Mesodermal cell (in vitro differentiated cells): ENCODE results near the gene TMBIM4.
A peak's percentile ranks its signal among the peaks of the same experiment; 100 is the strongest.

Source experiments
- H3K27ac ChIP-seq: 2 replicates; pipeline ENCODE4 v1.7.0; 2013; ENCODE audit warnings: mild to moderate bottlenecking, low read depth, low read length, moderate library complexity; ENCODE audit not compliant: severe bottlenecking
- H3K36me3 ChIP-seq: 2 replicates; pipeline ENCODE4 v1.7.1; 2013; ENCODE audit warnings: mild to moderate bottlenecking, low read length, moderate library complexity; ENCODE audit not compliant: control insufficient read depth, insufficient read depth
- H3K4me1 ChIP-seq: one replicate; pipeline ENCODE4 v1.7.1; 2013; ENCODE audit warnings: mild to moderate bottlenecking, low read length; ENCODE audit not compliant: insufficient read depth, control insufficient read depth, poor library complexity, severe bottlenecking
- H3K4me3 ChIP-seq: 2 replicates; pipeline ENCODE4 v1.7.0; 2013; ENCODE audit warnings: low read length, control low read depth, mild to moderate bottlenecking; ENCODE audit not compliant: insufficient read depth, poor library complexity, severe bottlenecking; ENCODE audit errors: extremely low read depth
- H3K9me3 ChIP-seq: 2 replicates; pipeline ENCODE4 v1.7.1; 2013; ENCODE audit warnings: mild to moderate bottlenecking, low read length, moderate library complexity; ENCODE audit not compliant: control insufficient read depth
- WGBS, 2 experiments: methylation state at CpG; one replicate each; pipeline ENCODE4 v1.1.5; 2013; ENCODE audit warnings: missing lambda C conversion rate in 2 of 2; ENCODE audit not compliant: insufficient coverage in 2 of 2; 5-methylcytosine and 5-hydroxymethylcytosine counted together

TMBIM4 gene

DNA sequence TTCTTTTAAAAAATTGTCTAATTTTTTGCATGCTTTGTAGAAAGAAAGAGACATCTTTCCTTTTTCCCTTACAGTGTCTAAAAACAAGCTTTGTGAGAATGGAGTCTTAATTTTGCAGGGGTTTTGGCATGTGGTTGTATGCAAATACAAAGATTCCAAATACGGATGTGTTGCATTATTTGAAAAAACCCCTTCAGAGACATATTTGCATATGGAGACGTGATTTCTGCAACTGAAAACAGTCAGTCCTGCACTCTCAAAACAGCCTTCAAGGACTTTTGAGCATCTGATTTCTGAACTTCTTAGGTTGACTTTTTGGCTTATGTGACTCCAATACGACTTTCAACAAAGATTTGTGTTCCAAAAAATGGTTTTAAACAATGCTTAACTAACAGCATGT lies 27.0 kb upstream of the TMBIM4 start:
- H3K4me1 ChIP-seq: no peaks in the 10 kb centered on the region
- H3K9me3 ChIP-seq: no peaks in the 10 kb centered on the region
- no peaks in the 10 kb centered on the region for H3K36me3 ChIP-seq
- 59 to 64% methylated on average over 2 of the region's 3 CpGs for WGBS, 2 experiments
- no peak overlapping the region for H3K4me3 ChIP-seq
- H3K27ac ChIP-seq: no peak overlapping the region

DNA sequence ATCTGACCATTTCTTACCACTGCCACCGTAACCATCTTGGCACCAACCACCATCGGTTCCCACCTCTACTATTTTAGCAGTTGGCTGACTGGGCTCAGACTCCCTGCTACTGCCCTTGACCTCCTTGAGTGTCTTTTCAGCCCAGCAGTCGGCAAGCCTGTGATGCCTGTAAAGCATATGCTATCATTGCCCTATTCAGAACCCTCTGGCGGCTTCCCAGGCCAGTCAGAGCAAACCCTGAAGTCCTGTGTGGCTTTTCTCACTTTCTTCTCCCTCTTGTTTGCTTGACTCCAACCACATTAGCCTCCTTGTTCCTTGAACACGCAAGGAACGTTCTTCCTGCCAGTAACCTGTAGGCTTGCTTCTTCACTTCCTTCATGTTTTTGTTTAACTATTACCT lies 25.4 kb upstream of the TMBIM4 start:
- H3K4me1 ChIP-seq: no peaks in the 10 kb centered on the region
- 90 to 94% methylated on average over 6 of the region's 6 CpGs for WGBS, 2 experiments
- H3K36me3 ChIP-seq: no peaks in the 10 kb centered on the region
- no peaks in the 10 kb centered on the region for H3K9me3 ChIP-seq
- no peak overlapping the region for H3K4me3 ChIP-seq
- no peak overlapping the region for H3K27ac ChIP-seq

DNA sequence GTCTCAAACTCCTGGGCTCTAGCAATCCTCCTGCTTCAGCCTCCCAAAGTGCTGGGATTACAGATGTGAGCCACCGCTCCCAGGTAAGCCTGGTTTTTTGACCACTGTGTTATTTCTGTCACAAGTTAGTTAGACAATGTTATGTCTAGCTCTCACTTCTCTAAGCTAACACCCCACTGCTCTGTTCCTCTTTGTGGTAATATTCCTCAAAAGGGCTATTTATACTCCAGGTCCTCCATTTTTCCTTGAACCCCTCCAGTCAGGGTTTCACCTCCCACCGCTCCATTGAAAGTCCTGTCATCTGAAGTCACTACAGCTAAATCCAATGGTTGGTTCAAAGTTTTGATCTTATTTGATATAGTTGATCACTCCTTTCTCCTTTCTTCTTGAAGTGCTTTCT lies 24.3 kb upstream of the TMBIM4 start:
- no peaks in the 10 kb centered on the region for H3K9me3 ChIP-seq
- no peak overlapping the region for H3K4me3 ChIP-seq
- no peaks in the 10 kb centered on the region for H3K36me3 ChIP-seq
- no peak overlapping the region for H3K27ac ChIP-seq
- H3K4me1 ChIP-seq: no peaks in the 10 kb centered on the region
- WGBS, 2 experiments: 88 to 100% methylated on average over 1 of the region's 2 CpGs

DNA sequence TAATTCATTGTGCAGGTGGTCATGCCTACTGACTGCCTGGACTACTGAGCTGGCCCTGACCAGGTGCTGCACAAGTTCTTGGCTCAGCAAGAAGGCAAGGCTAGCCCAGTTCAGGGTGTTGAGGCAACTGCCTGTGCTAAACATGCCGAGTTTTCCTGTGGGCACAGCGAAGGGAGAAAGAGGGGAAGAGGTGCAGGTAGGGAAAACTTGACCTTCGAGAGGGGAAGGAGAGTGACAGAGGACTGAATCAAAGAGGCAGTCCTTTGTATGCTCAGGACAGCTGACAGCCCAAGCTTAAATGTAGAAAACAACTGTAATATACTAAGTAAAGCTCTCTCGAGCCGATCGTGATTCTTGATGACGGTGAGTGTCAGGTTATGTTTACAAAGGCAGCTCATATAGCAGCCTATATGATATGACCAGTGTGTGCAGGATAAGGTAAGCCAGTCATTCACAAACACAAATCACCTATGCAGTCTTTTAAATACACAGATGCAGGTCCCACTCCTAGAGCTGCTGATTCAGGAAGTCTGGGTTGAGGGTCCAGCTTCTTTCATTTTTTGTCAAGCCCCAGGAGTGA lies 21.8 kb upstream of the TMBIM4 start:
- Histone ChIP-seq H3K36me3 (no peaks in the 10 kb centered on the region), H3K4me1 (no peaks in the 10 kb centered on the region), H3K4me3 (no peak overlapping the region), H3K27ac (no peak overlapping the region), H3K9me3 (no peaks in the 10 kb centered on the region)
- 85 to 98% methylated on average over 4 to 5 of the region's 7 CpGs for WGBS, 2 experiments

DNA sequence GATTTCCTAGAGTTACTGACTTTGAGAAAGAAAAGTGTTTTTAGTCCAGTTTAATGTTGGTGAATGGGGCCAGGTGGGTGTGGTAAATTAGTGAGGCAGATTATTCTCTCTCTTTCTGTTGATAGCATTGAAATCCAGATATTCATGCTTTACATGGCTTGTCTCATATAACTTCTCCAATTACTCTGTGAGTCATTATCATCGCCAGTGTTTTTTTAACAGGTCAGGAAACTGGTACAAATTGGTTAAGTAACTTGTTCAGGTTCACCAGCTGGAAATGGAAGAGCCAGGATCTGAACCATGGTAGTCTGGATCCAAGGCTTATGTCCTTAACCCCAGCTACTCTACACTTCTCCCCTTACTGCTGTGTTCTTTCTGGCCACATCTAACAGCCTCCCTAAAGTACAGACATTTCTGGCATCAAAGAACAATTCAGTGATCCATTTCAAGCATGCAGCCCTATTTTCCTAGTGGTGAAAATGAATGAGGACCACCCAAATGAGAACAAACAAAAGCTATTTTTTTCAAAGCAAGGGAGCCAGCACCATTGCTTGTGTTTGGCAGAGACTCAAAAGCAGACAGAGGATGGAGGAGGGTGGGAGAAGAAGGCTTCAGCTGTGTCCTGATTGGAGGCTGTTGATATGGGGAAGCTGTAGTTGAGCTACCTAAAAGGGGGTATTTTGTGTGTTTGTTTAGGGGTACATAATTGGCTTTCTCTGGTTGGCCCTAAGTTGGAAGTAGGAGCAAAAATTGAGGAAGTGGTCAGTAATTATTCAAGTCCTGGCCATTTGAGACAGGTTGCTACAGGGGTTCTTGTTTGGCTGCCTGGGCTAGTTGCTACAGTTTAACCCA lies 20.9 kb upstream of the TMBIM4 start:
- Histone ChIP-seq H3K4me3 (no peak overlapping the region), H3K27ac (no peak overlapping the region), H3K36me3 (no peaks in the 10 kb centered on the region), H3K9me3 (no peaks in the 10 kb centered on the region), H3K4me1 (no peaks in the 10 kb centered on the region)
- no CpG with 5 or more reads among the region's 1 CpG for WGBS, 2 experiments

DNA sequence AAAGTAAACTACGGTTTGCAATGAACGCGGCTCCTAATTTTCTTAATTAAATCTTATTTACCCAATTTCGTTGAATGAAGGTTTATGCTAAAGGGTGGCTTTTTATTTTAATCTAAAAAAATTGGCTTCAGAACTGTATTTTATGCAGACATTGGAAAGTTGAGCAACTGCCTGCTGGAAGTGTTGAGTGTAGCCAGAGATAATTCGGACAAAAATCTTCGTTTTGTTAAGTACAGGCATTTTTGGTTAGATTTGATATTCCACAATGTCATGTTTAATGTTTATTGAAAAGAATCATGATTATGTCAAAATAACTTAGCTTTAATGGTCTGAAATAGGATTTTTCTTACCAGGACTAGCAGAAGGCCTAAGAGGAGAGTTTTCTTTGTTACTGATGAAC lies 20.1 kb upstream of the TMBIM4 start:
- Histone ChIP-seq H3K9me3 (no peaks in the 10 kb centered on the region), H3K4me1 (no peaks in the 10 kb centered on the region), H3K4me3 (no peak overlapping the region), H3K27ac (no peak overlapping the region), H3K36me3 (no peaks in the 10 kb centered on the region)
- 84 to 85% methylated on average over 2 of the region's 6 CpGs for WGBS, 2 experiments

DNA sequence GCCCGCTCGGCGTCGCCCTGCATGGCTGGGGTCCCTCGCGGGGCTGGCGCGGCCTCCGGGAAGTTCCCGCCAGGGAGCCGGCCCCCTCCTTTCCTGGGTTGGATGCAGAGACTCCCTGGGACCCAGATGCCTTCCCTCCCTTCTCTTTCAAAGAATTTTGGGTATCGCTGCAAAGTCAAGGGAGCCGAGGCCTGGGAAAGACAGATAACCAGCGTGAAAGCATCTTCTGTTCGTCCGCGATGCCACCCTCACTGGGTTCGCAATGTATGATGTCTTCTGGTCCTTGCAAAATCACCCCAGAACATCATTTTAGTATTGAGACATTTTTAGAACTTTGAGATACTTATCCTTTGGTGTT lies 19.7 kb upstream of the TMBIM4 start:
- Histone ChIP-seq H3K4me3 (peak overlapping the region; percentile 31), H3K36me3 (no peaks in the 10 kb centered on the region), H3K4me1 (no peaks in the 10 kb centered on the region), H3K27ac (no peak overlapping the region), H3K9me3 (no peaks in the 10 kb centered on the region)
- 16 to 37% methylated on average over 6 to 17 of the region's 18 CpGs for WGBS, 2 experiments

DNA sequence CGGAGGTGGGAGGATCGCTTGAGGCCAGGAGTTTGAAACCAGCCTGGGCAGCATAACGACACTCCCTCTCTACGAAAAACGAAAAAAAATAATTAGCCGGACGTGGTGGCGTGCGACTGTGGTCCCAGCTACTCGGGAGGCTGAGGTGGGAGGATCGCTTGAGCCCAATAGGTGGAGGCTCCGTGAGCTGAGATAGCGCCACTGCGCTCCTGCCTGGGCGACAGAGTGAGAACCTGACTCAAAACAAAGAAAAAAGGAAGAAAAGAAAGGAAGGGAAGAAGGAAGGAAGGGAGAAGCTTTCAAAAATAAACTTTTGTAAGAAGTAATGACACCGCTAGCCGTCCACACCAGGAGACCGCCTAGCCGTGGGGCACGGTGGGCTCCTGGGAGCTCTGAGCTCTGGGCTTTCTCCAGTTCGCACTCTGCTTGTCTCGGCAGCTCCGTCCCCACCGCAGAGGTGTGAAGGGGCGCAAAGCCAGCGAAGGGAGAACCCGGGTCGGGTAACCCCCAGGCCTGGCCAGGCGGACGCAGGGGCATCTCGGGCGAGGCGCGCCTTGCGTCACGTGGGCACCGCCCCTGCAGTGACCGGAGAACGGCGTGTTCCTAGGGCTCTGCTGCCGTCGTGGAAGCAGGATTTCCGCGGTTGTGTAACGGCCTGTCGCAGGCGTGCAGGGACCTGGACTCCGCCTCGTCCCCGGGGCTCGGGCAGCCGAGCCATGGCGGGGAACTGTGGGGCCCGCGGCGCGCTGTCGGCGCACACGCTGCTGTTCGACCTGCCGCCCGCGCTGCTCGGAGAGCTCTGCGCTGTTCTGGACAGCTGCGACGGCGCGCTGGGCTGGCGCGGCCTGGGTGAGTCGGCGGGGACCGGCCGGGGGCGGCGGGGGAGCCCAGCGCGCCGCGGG lies 19.0 kb upstream of the TMBIM4 start, which contains the start of gene IRAK3:
TSS of gene IRAK3 (plus strand) at position 631 of the 902 bp plus-strand sequence. CDS start at position 717, 86 bp downstream.
- H3K4me1 ChIP-seq: no peaks in the 10 kb centered on the region
- H3K27ac ChIP-seq: no peak within 1 kb of the TSS
- H3K36me3 ChIP-seq: no peaks in the 10 kb centered on the region
- peak within 1 kb of the TSS; percentile 31 for H3K4me3 ChIP-seq
- no peaks in the 10 kb centered on the region for H3K9me3 ChIP-seq
- whole genome bisulfite sequencing, 2 experiments: 27 to 28% methylated on average over 71 to 74 of the region's 82 CpGs

DNA sequence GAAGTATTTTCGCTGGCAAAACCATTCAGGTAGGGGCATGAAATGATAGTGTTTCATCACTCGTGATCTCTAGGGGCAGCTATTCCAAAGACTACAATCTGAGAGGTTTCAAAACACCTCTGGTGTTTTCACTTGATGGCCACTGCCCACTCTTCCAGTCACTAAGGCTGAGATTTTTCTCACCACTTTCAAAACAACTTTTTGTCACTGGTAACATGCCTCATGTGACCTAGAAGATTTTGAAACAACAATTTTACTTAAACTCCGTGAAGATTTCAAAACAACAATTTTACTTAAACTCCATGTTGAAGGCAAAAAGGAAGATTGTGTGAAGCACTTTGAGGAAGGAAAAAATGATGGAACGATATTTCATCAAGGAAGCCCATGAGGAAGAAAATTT lies 18.0 kb upstream of the TMBIM4 start:
- Histone ChIP-seq H3K4me1 (no peaks in the 10 kb centered on the region), H3K27ac (no peak overlapping the region), H3K4me3 (no peak overlapping the region), H3K9me3 (no peaks in the 10 kb centered on the region), H3K36me3 (no peaks in the 10 kb centered on the region)
- 84 to 97% methylated on average over 3 of the region's 4 CpGs for WGBS, 2 experiments

DNA sequence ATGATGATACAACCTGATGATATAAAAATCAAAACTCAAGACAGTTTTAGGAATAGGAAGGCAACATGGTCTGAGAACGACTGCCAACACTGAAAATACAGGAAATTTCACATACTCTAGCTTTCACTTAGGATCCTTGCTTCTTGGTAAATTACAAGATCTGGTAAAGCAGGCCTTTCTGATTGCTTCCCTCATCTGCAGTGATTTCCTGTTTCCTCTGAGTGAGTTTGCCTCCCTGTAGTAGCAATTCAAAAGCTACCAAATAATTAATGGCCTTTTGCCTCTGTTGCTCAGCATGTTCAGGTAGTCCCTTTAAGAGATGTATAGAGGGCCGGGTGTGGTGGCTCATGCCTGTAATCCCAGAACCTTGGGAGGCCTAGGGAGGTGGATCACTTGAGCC lies 17.2 kb upstream of the TMBIM4 start:
- Histone ChIP-seq H3K27ac (no peak overlapping the region), H3K36me3 (no peaks in the 10 kb centered on the region), H3K4me1 (no peaks in the 10 kb centered on the region), H3K9me3 (no peaks in the 10 kb centered on the region), H3K4me3 (no peak overlapping the region)
- WGBS, 2 experiments: 83 to 100% methylated on average over 1 of the region's 2 CpGs
